RPMI7951 (cell line): Measurements from ENCODE around the gene GPM6B. TPM values are rescaled to one million over a fixed set of nuclear protein-coding genes. Genes with fewer than 3 reads are reported as not detected.
"Not testable (repeated sequence)": the region's sequence is repeated elsewhere in the genome, so short reads cannot be mapped to it uniquely, and the experiment has no call there.

Experiments
- DNase-seq: peaks from one replicate; pipeline ENCODE4 v3.0.0-alpha.2; 2012; ENCODE audit warnings: low read depth
- total RNA-seq: library from RNA; depleted of rRNA; stranded (reverse); fragments of >200 nt; shearing (Covaris generic); gene quantifications from 2 replicates; pipeline ENCODE4 v1.2.3, GENCODE V29; 2014; rRNA removed

The GPM6B gene
- total RNA-seq, 1 experiment from 2014 or later = 2.4 TPM

DNA sequence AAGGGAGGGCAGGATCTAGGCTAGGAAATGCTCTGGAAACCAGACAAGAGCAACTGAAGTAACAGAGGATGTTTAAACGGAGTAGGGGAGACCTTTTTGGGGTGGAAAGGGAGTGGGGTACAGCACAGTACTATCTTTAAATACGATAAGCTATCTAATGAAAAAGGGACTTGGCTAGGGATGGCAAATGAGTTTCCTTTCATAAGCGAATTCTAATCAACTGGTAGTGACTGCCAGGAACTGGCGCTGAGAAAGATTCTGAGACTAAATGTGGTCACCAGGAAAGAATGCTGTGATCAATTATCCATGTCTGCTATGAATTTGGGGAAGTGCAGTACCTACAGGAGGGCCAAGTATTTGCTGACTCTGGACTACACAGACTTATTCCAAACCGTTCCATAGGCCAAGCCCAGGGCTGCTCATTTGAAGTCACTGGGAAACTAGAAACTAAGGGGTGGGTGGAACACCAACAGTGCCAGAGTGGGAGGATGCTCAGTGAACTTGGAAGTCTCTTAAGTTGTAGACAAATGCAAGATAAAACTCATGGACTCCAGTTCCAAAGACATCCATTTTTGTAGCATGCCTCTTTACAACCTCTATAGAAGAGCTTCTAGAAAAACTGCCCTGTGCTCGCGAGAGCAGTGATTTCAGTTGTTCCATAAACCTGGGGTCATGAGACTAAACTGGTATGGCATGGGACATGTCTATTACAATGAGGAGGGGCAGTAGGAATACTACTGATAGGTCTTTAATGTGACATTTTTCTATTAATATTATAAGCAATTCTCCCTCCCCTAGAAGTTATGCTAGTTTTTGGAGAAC lies 84.4 kb downstream of the GPM6B start:
- DNase-seq = no peak

DNA sequence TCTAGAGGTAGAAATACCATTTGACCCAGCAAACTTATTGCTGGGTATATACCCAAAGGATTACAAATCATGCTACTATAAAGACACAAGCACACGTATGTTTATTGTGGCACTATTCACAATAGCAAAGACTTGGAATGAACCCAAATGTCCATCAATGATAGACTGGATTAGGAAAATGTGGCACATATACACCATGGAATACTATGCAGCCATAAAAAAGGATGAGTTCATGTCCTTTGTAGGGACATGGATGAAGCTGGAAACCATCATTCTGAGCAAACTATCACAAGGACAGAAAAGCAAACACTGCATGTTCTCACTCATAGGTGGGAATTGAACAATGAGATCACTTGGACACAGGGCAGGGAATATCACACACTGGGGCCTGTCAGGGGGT lies 86.4 kb downstream of the GPM6B start:
- not testable (repeated sequence) for DNase-seq

DNA sequence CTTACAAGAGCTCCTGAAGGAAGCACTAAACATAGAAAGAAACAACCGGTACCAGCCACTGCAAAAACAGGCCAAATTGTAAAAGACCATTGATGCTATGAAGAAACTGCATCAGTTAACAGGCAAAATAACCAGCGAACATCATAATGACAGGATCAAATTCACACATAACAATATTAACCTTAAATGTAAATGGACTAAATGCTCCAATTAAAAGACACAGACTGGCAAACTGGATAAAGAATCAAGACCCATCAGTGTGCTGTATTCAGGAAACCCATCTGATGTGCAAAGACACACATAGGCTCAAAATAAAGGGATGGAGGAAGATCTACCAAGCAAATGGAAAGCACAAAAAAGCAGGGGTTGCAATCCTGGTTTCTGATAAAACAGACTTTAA lies 90.3 kb downstream of the GPM6B start:
- not testable (repeated sequence) for DNase-seq

DNA sequence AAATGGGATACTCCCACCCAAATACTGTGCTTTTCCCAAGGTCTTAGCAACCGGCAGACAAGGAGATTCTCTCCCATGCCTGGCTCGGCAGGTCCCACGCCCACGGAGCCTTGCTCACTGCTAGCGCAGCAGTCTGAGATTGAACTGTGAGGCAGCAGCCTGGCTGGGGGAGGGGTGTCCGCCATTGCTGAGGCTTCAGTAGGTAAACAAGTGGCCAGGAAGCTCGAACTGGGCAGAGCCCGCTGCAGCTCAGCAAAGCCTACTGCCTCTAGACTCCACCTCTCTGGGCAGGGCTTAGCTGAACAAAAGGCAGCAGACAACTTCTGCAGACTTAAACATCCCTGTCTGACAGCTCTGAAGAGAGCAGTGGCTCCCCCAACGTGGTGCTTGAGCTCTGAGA lies 92.0 kb downstream of the GPM6B start:
- not testable (repeated sequence) for DNase-seq

DNA sequence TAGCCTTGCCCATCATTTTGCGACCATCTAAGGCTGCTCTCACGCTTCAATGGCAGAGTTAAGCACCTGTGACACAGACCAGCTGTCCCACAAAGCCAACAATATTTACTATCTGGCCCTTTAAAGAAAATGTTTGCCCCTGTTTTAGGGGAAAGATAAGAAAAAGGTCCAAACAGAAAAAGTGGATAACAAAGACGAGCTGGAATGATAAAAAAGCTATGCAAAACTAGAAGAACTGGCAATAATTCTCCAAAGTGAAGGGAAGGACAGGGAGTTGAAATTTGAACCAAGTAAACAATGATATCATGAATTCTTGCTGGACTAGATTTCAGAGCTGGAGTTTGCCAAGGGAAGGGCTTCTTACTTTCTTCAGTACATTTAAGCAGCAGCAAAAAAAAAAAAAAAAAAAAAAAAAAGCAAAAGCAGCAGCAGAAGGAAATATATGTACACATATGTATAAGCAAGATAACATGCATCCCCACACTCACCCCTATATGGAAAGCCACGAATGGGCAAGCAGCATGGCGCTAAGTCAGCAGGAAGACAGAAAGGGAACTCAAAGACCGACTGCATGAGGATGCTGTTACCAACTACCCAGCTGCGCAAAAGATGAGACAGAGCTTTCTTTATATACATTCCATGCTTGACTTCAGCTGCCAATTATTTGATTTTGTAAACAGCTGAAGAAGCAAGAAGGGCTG lies 94.9 kb downstream of the GPM6B start:
- no peak for DNase-seq

DNA sequence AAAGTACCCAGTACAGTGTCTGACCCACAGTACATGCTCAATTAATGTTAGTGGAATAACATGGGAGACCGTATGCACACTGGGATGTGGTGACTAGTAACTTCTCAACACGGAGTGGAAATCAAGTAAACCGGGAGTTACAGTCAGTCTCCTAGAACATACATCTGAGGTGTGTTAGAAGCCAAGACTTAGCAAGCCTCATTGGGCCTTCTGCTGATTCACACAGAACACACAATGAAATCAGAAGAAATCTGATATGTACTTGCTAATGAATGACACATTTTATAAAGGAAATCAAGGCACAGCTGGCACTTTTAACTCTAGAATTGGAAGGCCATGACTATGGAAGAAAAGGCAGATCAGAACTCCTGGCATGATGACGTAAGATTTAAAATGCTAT lies 95.5 kb downstream of the GPM6B start:
- DNase-seq = no peak

Other genes starting within 250 kb of the GPM6B start
- not detected in 2 replicates for gene EGFL6, start 247.5 kb downstream of the GPM6B start, total RNA-seq
- 0.88 and 1.7 TPM in 2 replicates for gene TCEANC, start 164.0 kb downstream of the GPM6B start, total RNA-seq
- 30.9 and 33.4 TPM in 2 replicates for gene RAB9A, start 128.0 kb downstream of the GPM6B start, total RNA-seq
- gene TRAPPC2, start 82.5 kb downstream of the GPM6B start, total RNA-seq = 20.4 and 21.6 TPM in 2 replicates
- gene OFD1, start 82.3 kb downstream of the GPM6B start, total RNA-seq = 8.3 and 9.7 TPM in 2 replicates
- 18.5 and 20.1 TPM in 2 replicates for gene GEMIN8, start 212.8 kb upstream of the GPM6B start, total RNA-seq